GM12873 (cell line): ENCODE results near the gene POLR2F.

Source experiments
- CTCF ChIP-seq: IDR thresholded peaks from 2 replicates; pipeline ENCODE4 v1.5.1; 2012; ENCODE audit warnings: low read depth, mild to moderate bottlenecking, moderate library complexity, low read length, control low read depth; ENCODE audit not compliant: insufficient read depth; ENCODE audit errors: missing control alignments

POLR2F gene

GRCh38 chr22:37998543-37998942 is 45.0 kb downstream of the POLR2F start:
- TF ChIP-seq CTCF = no peak

DNA sequence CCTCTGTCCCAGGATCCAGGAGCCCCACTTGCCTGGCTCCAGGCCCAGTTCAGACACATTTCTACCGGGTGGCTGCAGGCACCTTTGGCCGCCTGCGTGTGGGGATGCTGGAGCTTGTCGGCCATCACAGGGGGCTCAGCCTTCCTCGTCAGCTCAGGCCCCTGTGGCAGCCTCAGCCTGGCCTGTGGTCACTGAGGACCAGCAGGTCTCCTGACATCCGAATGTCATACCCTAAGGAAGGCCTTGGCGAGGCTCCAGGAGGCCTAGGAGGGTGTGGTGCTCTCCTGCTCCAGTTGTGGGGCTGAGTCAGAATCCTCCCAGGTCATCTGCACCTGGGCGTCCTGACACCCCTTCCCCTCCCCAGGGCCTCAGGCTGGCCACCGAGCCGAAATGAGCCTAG is 45.7 kb downstream of the POLR2F start:
- no peak for TF ChIP-seq CTCF

GRCh38 chr22:37999640-38000272 is 46.3 kb downstream of the POLR2F start:
- no peak for TF ChIP-seq CTCF

- no peak for TF ChIP-seq CTCF
These were observed 52.4 kb downstream of the POLR2F start for GRCh38 chr22:38005943-38006342.

GRCh38 chr22:38006906-38007305 is 53.4 kb downstream of the POLR2F start:
- TF ChIP-seq CTCF = no peak

DNA sequence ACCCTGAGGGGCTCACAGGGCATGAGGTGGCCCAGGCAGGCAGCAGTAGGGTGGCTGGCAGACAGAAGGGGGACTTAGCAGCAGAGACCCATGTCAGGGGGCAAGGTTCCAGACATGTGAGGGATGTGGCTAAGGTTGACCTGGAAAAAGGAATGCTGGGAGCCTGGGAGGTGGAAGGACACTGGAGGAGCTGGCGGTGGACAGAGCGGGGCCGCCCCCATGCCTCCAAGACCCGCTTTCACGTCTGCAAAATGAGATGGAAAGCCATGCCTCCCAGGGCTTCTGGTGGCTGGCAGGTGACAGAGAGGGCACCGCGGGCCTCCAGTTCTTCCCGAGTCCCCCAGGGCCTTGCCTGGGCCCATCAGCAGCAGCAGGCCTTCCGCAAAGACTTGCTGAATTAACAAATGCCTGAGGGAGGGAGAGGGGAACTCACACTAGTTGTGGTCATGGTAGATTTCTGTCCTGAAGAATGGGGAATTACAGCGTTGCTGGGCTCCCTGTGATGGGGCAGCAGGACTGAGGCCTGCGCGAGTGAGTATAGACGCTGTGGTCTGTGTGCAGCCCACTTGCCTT is 53.9 kb downstream of the POLR2F start:
- TF ChIP-seq CTCF = no peak

- TF ChIP-seq CTCF = no peak
These were observed 55.7 kb downstream of the POLR2F start for GRCh38 chr22:38009000-38009806.
